Effector memory CD8-positive, alpha-beta T cell (primary cell): Measurements from ENCODE around the gene SPDYE1.
A peak's percentile ranks its signal among the peaks of the same experiment; 100 is the strongest.
"Not testable (repeated sequence)": the region's sequence is repeated elsewhere in the genome, so short reads cannot be mapped to it uniquely, and the experiment has no call there.

Experiments used
- ATAC-seq: fragments of 150-1000 bp; cut with Tn5 transposase; replicated peaks from 2 replicates; pipeline ENCODE4 v1.10.0; 2021; ENCODE audit warnings: mild to moderate bottlenecking, moderate library complexity
- DNase-seq, 3 experiments: peaks; one replicate each; pipeline ENCODE4 v3.0.0; 2021
- H3K27ac Mint-ChIP-seq, 2 donors: one replicate each; pipeline ENCODE4 v1.8.0; 2022; ENCODE audit warnings: mild to moderate bottlenecking in 2 of 2, mixed read lengths in 2 of 2, moderate library complexity in 2 of 2
- H3K27me3 Mint-ChIP-seq, 2 donors: one replicate each; pipeline ENCODE4 v1.8.0; 2022; ENCODE audit warnings: mixed read lengths in 2 of 2
- H3K36me3 Mint-ChIP-seq: one replicate; pipeline ENCODE4 v1.8.0; 2022; ENCODE audit warnings: mild to moderate bottlenecking, moderate library complexity, mixed read lengths; ENCODE audit not compliant: insufficient read depth
- H3K4me1 Mint-ChIP-seq, 2 donors: one replicate each; pipeline ENCODE4 v1.8.0; 2022; ENCODE audit warnings: low read depth in 2 of 2, mixed read lengths in 2 of 2
- H3K4me3 Mint-ChIP-seq, 2 donors: one replicate each; pipeline ENCODE4 v1.8.0; 2022; ENCODE audit warnings: mild to moderate bottlenecking in 2 of 2, mixed read lengths in 2 of 2, moderate library complexity in 2 of 2
- H3K9me3 Mint-ChIP-seq, 2 donors: one replicate each; pipeline ENCODE4 v1.8.0; 2022; ENCODE audit warnings: mixed read lengths in 2 of 2

SPDYE1 gene

GRCh38 chr7:44022069-44022468 is 24.4 kb downstream of the SPDYE1 start:
- not testable (repeated sequence) for H3K9me3 Mint-ChIP-seq

GRCh38 chr7:44022796-44023467 is 25.2 kb downstream of the SPDYE1 start:
- H3K27me3 Mint-ChIP-seq, H3K27ac Mint-ChIP-seq, H3K4me3 Mint-ChIP-seq, H3K9me3 Mint-ChIP-seq, DNase-seq, ATAC-seq, H3K36me3 Mint-ChIP-seq, H3K4me1 Mint-ChIP-seq: not testable (repeated sequence)

More at GRCh38 chr7:44022069-44022468, 24.4 kb downstream of the SPDYE1 start:
- H3K4me1 Mint-ChIP-seq, H3K36me3 Mint-ChIP-seq, H3K27me3 Mint-ChIP-seq, ATAC-seq, H3K4me3 Mint-ChIP-seq, DNase-seq, H3K27ac Mint-ChIP-seq: not testable (repeated sequence)

- not testable (repeated sequence) for H3K4me3 Mint-ChIP-seq, H3K27ac Mint-ChIP-seq, DNase-seq, ATAC-seq, H3K27me3 Mint-ChIP-seq, H3K4me1 Mint-ChIP-seq, H3K36me3 Mint-ChIP-seq, H3K9me3 Mint-ChIP-seq
These were observed 31.7 kb downstream of the SPDYE1 start for GRCh38 chr7:44029433-44029832.

- not testable (repeated sequence) for ATAC-seq, H3K9me3 Mint-ChIP-seq, H3K4me3 Mint-ChIP-seq, H3K4me1 Mint-ChIP-seq, DNase-seq, H3K36me3 Mint-ChIP-seq, H3K27ac Mint-ChIP-seq, H3K27me3 Mint-ChIP-seq
These were observed 32.3 kb downstream of the SPDYE1 start for GRCh38 chr7:44030029-44030428.

GRCh38 chr7:44031319-44031718 is 33.6 kb downstream of the SPDYE1 start:
- not testable (repeated sequence) for H3K27me3 Mint-ChIP-seq, H3K4me3 Mint-ChIP-seq, H3K4me1 Mint-ChIP-seq, H3K27ac Mint-ChIP-seq, DNase-seq, H3K9me3 Mint-ChIP-seq, ATAC-seq, H3K36me3 Mint-ChIP-seq

- ATAC-seq, DNase-seq, H3K4me3 Mint-ChIP-seq, H3K4me1 Mint-ChIP-seq, H3K27ac Mint-ChIP-seq, H3K27me3 Mint-ChIP-seq, H3K9me3 Mint-ChIP-seq, H3K36me3 Mint-ChIP-seq: not testable (repeated sequence)
These were observed 34.3 kb downstream of the SPDYE1 start for GRCh38 chr7:44032031-44032430.

- not testable (repeated sequence) for ATAC-seq, H3K27me3 Mint-ChIP-seq, H3K4me1 Mint-ChIP-seq, H3K4me3 Mint-ChIP-seq, H3K36me3 Mint-ChIP-seq, DNase-seq, H3K27ac Mint-ChIP-seq, H3K9me3 Mint-ChIP-seq
These were observed 36.5 kb downstream of the SPDYE1 start for GRCh38 chr7:44033971-44034844.

GRCh38 chr7:44036364-44036763 is 38.7 kb downstream of the SPDYE1 start:
- H3K9me3 Mint-ChIP-seq, H3K27me3 Mint-ChIP-seq, H3K4me1 Mint-ChIP-seq, H3K36me3 Mint-ChIP-seq, H3K4me3 Mint-ChIP-seq: not testable (repeated sequence)
- ATAC-seq (peak; percentile 4), DNase-seq (peak in 2 of 3 experiments; percentile 26 to 31)
- peak overlapping the region in 1 of 2 donors; percentile 74 for H3K27ac Mint-ChIP-seq

- H3K9me3 Mint-ChIP-seq, DNase-seq, H3K4me1 Mint-ChIP-seq, ATAC-seq, H3K36me3 Mint-ChIP-seq, H3K27me3 Mint-ChIP-seq: not testable (repeated sequence)
- peak overlapping the region in 1 of 2 donors; percentile 53 for H3K27ac Mint-ChIP-seq
- H3K4me3 Mint-ChIP-seq, result peak overlapping the region in 1 of 2 donors; percentile 10
These were observed 40.3 kb downstream of the SPDYE1 start for GRCh38 chr7:44037951-44038350.

- H3K9me3 Mint-ChIP-seq, DNase-seq, ATAC-seq, H3K4me1 Mint-ChIP-seq, H3K4me3 Mint-ChIP-seq, H3K27me3 Mint-ChIP-seq, H3K36me3 Mint-ChIP-seq: not testable (repeated sequence)
- H3K27ac Mint-ChIP-seq, result peak overlapping the region; percentile 53 to 67
These were observed 40.9 kb downstream of the SPDYE1 start for GRCh38 chr7:44038553-44038952.

GRCh38 chr7:44038961-44039558 is 41.4 kb downstream of the SPDYE1 start:
- Mint-ChIP-seq H3K4me1 (peaks cover 0 to 14% of the 10 kb centered on the region in 2 donors), H3K4me3 (peak overlapping the region; percentile 9 to 63), H3K27ac (peak overlapping the region in 1 of 2 donors; percentile 67)
- not testable (repeated sequence) for H3K9me3 Mint-ChIP-seq, H3K27me3 Mint-ChIP-seq, H3K36me3 Mint-ChIP-seq
- ATAC-seq, result peak; percentile 66
- DNase-seq, result peak; percentile 75 to 89 (median 87)

GRCh38 chr7:44039800-44040492 is 42.2 kb downstream of the SPDYE1 start:
- not testable (repeated sequence) for DNase-seq

GRCh38 chr7:44040493-44040891 is 42.8 kb downstream of the SPDYE1 start:
- H3K4me1 Mint-ChIP-seq, result peaks cover 3 to 16% of the 10 kb centered on the region in 2 donors
- not testable (repeated sequence) for H3K27me3 Mint-ChIP-seq, H3K9me3 Mint-ChIP-seq
- ATAC-seq, result peak; percentile 63
- peak overlapping the region; percentile 49 to 82 for H3K27ac Mint-ChIP-seq
- peaks cover 15% of the 10 kb centered on the region for H3K36me3 Mint-ChIP-seq
- H3K4me3 Mint-ChIP-seq, result peak overlapping the region; percentile 67 to 81
- DNase-seq, result peak; percentile 40 to 62 (median 57)

More at GRCh38 chr7:44039800-44040492, 42.2 kb downstream of the SPDYE1 start:
- Mint-ChIP-seq H3K4me1 (peaks cover 0 to 14% of the 10 kb centered on the region in 2 donors), H3K4me3 (peak overlapping the region; percentile 67 to 81), H3K27ac (peak overlapping the region in 1 of 2 donors; percentile 82)
- peak; percentile 35 for ATAC-seq
- not testable (repeated sequence) for H3K36me3 Mint-ChIP-seq, H3K27me3 Mint-ChIP-seq, H3K9me3 Mint-ChIP-seq
